WTC11 (cell line): ENCODE results near the gene SCIN. TPM values are rescaled to one million over a fixed set of nuclear protein-coding genes. Genes with fewer than 3 reads are reported as not detected.
"Not testable (repeated sequence)": the region's sequence is repeated elsewhere in the genome, so short reads cannot be mapped to it uniquely, and the experiment has no call there.

Experiments
- ATAC-seq: fragments of 200-7000 bp; cut with Tn5 transposase; 2 replicates; pipeline ENCODE4 v1.10.0; 2021; ENCODE audit warnings: mild to moderate bottlenecking, moderate library complexity
- CTCF ChIA-PET: fragments of 300-600 bp; sonication (Branson Sonifier 250); formaldehyde crosslinking; loops from one replicate; lab custom pipeline; 2021; ENCODE audit warnings: antibody characterized with exemption; lab: Charles Lee
- POLR2A ChIA-PET: fragments of 350-600 bp; sonication (Branson Sonifier 250); formaldehyde crosslinking; loops from one replicate; lab custom pipeline; 2021; ENCODE audit warnings: antibody characterized with exemption; lab: Charles Lee
- DNase-seq: peaks from one replicate; pipeline ENCODE4 v3.0.0; 2021; ENCODE audit warnings: low spot score
- H3K27ac Mint-ChIP-seq: 2 replicates; pipeline ENCODE4 v1.8.0; 2021; ENCODE audit warnings: mixed read lengths
- H3K27me3 Mint-ChIP-seq: 2 replicates; pipeline ENCODE4 v1.8.0; 2021; ENCODE audit warnings: low read depth, mild to moderate bottlenecking, moderate library complexity, mixed read lengths
- H3K36me3 Mint-ChIP-seq: 2 replicates; pipeline ENCODE4 v1.8.0; 2021; ENCODE audit warnings: mixed read lengths
- H3K4me1 Mint-ChIP-seq: 2 replicates; pipeline ENCODE4 v1.8.0; 2022; ENCODE audit warnings: mixed read lengths
- H3K4me3 Mint-ChIP-seq: 2 replicates; pipeline ENCODE4 v1.8.0; 2021; ENCODE audit warnings: mild to moderate bottlenecking, moderate library complexity, mixed read lengths
- H3K9me3 Mint-ChIP-seq: 2 replicates; pipeline ENCODE4 v1.8.0; 2021; ENCODE audit warnings: mixed read lengths
- ATF3 ChIP-seq: sonication (generic); formaldehyde crosslinking; conservative IDR thresholded peaks from 2 replicates; pipeline ENCODE4 v1.8.1; 2022; ENCODE audit warnings: mild to moderate bottlenecking, missing genetic modification reagents
- E2F1 ChIP-seq: sonication (generic); formaldehyde crosslinking; IDR thresholded peaks from 2 replicates; pipeline ENCODE4 v1.8.0; 2022; ENCODE audit warnings: mild to moderate bottlenecking, missing genetic modification reagents
- ETV6 ChIP-seq: sonication (generic); formaldehyde crosslinking; IDR thresholded peaks from 2 replicates; pipeline ENCODE4 v1.8.1; 2022; ENCODE audit warnings: mild to moderate bottlenecking, missing genetic modification reagents
- GTF2I ChIP-seq: fragments of 250-450 bp; sonication (Bioruptor Pico); conservative IDR thresholded peaks from 2 replicates; pipeline ENCODE4 v1.4.0; 2021; ENCODE audit warnings: mild to moderate bottlenecking
- MYBL2 ChIP-seq: sonication (generic); formaldehyde crosslinking; IDR thresholded peaks from 2 replicates; pipeline ENCODE4 v1.8.1; 2023; ENCODE audit warnings: mild to moderate bottlenecking, moderate library complexity, missing genetic modification reagents
- NFATC4 ChIP-seq: fragments of 250-450 bp; sonication (Bioruptor Pico); IDR thresholded peaks from 2 replicates; pipeline ENCODE4 v1.9.0; 2021; ENCODE audit warnings: mild to moderate bottlenecking
- PREB ChIP-seq: sonication (generic); formaldehyde crosslinking; IDR thresholded peaks from 2 replicates; pipeline ENCODE4 v1.8.1; 2022; ENCODE audit warnings: mild to moderate bottlenecking, missing genetic modification reagents, moderate library complexity, borderline replicate concordance
- TEAD1 ChIP-seq: sonication (generic); formaldehyde crosslinking; IDR thresholded peaks from 2 replicates; pipeline ENCODE4 v1.8.0; 2022; ENCODE audit warnings: mild to moderate bottlenecking, missing genetic modification reagents
- ZNF138 ChIP-seq: sonication (generic); formaldehyde crosslinking; conservative IDR thresholded peaks from 2 replicates; pipeline ENCODE4 v1.8.1; 2022; ENCODE audit warnings: mild to moderate bottlenecking, moderate library complexity, missing genetic modification reagents
- ZNF317 ChIP-seq: sonication (generic); formaldehyde crosslinking; IDR thresholded peaks from 2 replicates; pipeline ENCODE4 v1.8.1; 2023; ENCODE audit warnings: low read depth, mild to moderate bottlenecking, moderate library complexity, missing genetic modification reagents, borderline replicate concordance
- ZSCAN18 ChIP-seq: fragments of 250-450 bp; sonication (Bioruptor Pico); IDR thresholded peaks from 2 replicates; pipeline ENCODE4 v2.1.2; 2022; ENCODE audit warnings: mild to moderate bottlenecking, moderate library complexity
- total RNA-seq: library from RNA; stranded (reverse); gene quantifications from 3 replicates; pipeline ENCODE4 v1.2.3, GENCODE V29; 2021
- TF ChIP-seq, protein P1 (sequence below): sonication (generic); formaldehyde crosslinking; IDR thresholded peaks from 2 replicates; pipeline ENCODE4 v1.8.0; 2023; ENCODE audit warnings: missing genetic modification reagents, mild to moderate bottlenecking, borderline replicate concordance
- TF ChIP-seq, protein P2 (sequence below): sonication (generic); formaldehyde crosslinking; IDR thresholded peaks from 2 replicates; pipeline ENCODE4 v1.8.1; 2023; ENCODE audit warnings: mild to moderate bottlenecking, missing genetic modification reagents, borderline replicate concordance
- TF ChIP-seq, protein P3 (sequence below): sonication (generic); formaldehyde crosslinking; IDR thresholded peaks from 2 replicates; pipeline ENCODE4 v1.8.0; 2022; ENCODE audit warnings: mild to moderate bottlenecking, missing genetic modification reagents
- TF ChIP-seq, protein P4 (sequence below): sonication (generic); formaldehyde crosslinking; IDR thresholded peaks from 2 replicates; pipeline ENCODE4 v1.8.0; 2022; ENCODE audit warnings: mild to moderate bottlenecking, missing genetic modification reagents

Gene SCIN
- total RNA-seq, 1 experiment from 2014 or later: 0.98 TPM

DNA sequence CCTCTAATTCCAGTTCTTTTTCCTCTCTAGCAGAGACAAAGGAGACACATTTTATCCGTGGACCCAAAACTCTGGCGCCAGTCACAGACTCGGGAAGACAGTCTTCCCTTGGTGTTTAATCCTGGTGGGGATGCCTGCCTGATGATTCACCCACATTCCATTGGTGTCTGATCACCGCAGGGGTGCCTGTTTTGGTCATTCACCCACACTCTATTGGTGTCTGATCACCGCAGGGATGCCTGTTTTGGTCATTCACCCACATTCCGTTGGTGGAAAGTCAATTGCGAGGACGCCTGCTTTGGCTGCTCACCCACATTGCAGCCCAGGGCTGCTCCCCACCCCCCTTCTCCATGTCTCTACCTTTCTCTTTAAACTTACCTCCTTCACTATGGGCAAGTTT lies 89.9 kb downstream of the SCIN start:
- H3K4me1 Mint-ChIP-seq, H3K9me3 Mint-ChIP-seq, H3K27me3 Mint-ChIP-seq, CTCF ChIA-PET, H3K36me3 Mint-ChIP-seq, H3K4me3 Mint-ChIP-seq, POLR2A ChIA-PET: not testable (repeated sequence)
- TF ChIP-seq TEAD1 (CRISPR knock-in tag): peak; percentile 53; the same call in 1 of the 2 replicates
- DNase-seq: peak; percentile 53
- ATAC-seq: peak; percentile 61
- 0 out of 2 replicates have a peak overlapping the region, but pooled peaks have one; percentile 32 for H3K27ac Mint-ChIP-seq

DNA sequence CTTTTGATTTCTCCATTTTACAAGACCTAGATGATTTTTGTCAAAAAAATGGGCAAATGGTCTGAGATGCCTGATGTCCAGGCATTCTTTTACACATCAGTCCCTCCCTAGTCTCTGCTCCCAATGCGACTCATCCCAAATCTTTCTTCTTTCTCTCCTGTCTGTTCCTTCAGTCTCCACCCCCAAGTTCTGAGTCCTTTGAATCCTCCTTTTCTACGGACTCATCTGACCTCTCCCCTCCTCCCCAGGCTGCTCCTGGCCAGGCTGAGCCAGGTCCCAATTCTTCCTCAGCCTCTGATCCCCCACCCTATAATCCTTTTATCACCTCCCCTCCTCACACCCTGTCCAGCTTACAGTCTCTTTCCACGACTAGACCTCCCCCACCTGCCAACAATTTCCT lies 90.5 kb downstream of the SCIN start:
- H3K27me3 Mint-ChIP-seq, CTCF ChIA-PET, ATAC-seq, H3K27ac Mint-ChIP-seq, POLR2A ChIA-PET, H3K36me3 Mint-ChIP-seq, H3K4me1 Mint-ChIP-seq, H3K4me3 Mint-ChIP-seq, H3K9me3 Mint-ChIP-seq, DNase-seq: not testable (repeated sequence)

- no peak for DNase-seq
- no peaks in the 10 kb centered on the region for H3K36me3 Mint-ChIP-seq
- TF ChIP-seq, protein P1, sequence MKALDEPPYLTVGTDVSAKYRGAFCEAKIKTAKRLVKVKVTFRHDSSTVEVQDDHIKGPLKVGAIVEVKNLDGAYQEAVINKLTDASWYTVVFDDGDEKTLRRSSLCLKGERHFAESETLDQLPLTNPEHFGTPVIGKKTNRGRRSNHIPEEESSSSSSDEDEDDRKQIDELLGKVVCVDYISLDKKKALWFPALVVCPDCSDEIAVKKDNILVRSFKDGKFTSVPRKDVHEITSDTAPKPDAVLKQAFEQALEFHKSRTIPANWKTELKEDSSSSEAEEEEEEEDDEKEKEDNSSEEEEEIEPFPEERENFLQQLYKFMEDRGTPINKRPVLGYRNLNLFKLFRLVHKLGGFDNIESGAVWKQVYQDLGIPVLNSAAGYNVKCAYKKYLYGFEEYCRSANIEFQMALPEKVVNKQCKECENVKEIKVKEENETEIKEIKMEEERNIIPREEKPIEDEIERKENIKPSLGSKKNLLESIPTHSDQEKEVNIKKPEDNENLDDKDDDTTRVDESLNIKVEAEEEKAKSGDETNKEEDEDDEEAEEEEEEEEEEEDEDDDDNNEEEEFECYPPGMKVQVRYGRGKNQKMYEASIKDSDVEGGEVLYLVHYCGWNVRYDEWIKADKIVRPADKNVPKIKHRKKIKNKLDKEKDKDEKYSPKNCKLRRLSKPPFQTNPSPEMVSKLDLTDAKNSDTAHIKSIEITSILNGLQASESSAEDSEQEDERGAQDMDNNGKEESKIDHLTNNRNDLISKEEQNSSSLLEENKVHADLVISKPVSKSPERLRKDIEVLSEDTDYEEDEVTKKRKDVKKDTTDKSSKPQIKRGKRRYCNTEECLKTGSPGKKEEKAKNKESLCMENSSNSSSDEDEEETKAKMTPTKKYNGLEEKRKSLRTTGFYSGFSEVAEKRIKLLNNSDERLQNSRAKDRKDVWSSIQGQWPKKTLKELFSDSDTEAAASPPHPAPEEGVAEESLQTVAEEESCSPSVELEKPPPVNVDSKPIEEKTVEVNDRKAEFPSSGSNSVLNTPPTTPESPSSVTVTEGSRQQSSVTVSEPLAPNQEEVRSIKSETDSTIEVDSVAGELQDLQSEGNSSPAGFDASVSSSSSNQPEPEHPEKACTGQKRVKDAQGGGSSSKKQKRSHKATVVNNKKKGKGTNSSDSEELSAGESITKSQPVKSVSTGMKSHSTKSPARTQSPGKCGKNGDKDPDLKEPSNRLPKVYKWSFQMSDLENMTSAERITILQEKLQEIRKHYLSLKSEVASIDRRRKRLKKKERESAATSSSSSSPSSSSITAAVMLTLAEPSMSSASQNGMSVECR (CRISPR knock-in tag): no peak
- TF ChIP-seq ZNF317 (CRISPR knock-in tag): no peak
- no peak for TF ChIP-seq ETV6 (CRISPR knock-in tag)
- TF ChIP-seq ZNF138 (CRISPR knock-in tag): no peak
- TF ChIP-seq, protein P2, sequence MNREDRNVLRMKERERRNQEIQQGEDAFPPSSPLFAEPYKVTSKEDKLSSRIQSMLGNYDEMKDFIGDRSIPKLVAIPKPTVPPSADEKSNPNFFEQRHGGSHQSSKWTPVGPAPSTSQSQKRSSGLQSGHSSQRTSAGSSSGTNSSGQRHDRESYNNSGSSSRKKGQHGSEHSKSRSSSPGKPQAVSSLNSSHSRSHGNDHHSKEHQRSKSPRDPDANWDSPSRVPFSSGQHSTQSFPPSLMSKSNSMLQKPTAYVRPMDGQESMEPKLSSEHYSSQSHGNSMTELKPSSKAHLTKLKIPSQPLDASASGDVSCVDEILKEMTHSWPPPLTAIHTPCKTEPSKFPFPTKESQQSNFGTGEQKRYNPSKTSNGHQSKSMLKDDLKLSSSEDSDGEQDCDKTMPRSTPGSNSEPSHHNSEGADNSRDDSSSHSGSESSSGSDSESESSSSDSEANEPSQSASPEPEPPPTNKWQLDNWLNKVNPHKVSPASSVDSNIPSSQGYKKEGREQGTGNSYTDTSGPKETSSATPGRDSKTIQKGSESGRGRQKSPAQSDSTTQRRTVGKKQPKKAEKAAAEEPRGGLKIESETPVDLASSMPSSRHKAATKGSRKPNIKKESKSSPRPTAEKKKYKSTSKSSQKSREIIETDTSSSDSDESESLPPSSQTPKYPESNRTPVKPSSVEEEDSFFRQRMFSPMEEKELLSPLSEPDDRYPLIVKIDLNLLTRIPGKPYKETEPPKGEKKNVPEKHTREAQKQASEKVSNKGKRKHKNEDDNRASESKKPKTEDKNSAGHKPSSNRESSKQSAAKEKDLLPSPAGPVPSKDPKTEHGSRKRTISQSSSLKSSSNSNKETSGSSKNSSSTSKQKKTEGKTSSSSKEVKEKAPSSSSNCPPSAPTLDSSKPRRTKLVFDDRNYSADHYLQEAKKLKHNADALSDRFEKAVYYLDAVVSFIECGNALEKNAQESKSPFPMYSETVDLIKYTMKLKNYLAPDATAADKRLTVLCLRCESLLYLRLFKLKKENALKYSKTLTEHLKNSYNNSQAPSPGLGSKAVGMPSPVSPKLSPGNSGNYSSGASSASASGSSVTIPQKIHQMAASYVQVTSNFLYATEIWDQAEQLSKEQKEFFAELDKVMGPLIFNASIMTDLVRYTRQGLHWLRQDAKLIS: no peak
- no peak for TF ChIP-seq MYBL2 (CRISPR knock-in tag)
- no peak for TF ChIP-seq E2F1
- no peak for TF ChIP-seq GTF2I (CRISPR knock-in tag)
- no peak for TF ChIP-seq NFATC4 (CRISPR knock-in tag)
- TF ChIP-seq, protein P3, sequence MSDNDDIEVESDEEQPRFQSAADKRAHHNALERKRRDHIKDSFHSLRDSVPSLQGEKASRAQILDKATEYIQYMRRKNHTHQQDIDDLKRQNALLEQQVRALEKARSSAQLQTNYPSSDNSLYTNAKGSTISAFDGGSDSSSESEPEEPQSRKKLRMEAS (CRISPR knock-in tag): no peak
- no peak for TF ChIP-seq ATF3
- TF ChIP-seq, protein P4, sequence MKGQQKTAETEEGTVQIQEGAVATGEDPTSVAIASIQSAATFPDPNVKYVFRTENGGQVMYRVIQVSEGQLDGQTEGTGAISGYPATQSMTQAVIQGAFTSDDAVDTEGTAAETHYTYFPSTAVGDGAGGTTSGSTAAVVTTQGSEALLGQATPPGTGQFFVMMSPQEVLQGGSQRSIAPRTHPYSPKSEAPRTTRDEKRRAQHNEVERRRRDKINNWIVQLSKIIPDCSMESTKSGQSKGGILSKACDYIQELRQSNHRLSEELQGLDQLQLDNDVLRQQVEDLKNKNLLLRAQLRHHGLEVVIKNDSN: no peak
- no peak for TF ChIP-seq PREB (CRISPR knock-in tag)
- TF ChIP-seq ZSCAN18 (CRISPR knock-in tag): no peak
- TF ChIP-seq, all 79 proteins: peak for 0
- ATAC-seq: no peak
- Mint-ChIP-seq H3K9me3 (peaks cover 10% of the 10 kb centered on the region), H3K27ac (no peak overlapping the region), H3K4me3 (no peak overlapping the region), H3K27me3 (no peaks in the 10 kb centered on the region), H3K4me1 (peaks cover 9% of the 10 kb centered on the region; the same call in 1 of the 2 replicates)
- POLR2A ChIA-PET: no interaction called here
- CTCF ChIA-PET: no interaction called here
Measured at GRCh38 chr7:12661581-12661980, 91.1 kb downstream of the SCIN start.
